ENCODE results near the gene DGLUCY. TPM values are rescaled to one million over a fixed set of nuclear protein-coding genes. Genes with fewer than 3 reads are reported as not detected.
A peak's percentile ranks its signal among the peaks of the same experiment; 100 is the strongest.
"Not testable (repeated sequence)": the region's sequence is repeated elsewhere in the genome, so short reads cannot be mapped to it uniquely, and the experiment has no call there.

Gene DGLUCY
- total RNA-seq, 1 experiment from 2014 or later, result 26.7 TPM

DNA sequence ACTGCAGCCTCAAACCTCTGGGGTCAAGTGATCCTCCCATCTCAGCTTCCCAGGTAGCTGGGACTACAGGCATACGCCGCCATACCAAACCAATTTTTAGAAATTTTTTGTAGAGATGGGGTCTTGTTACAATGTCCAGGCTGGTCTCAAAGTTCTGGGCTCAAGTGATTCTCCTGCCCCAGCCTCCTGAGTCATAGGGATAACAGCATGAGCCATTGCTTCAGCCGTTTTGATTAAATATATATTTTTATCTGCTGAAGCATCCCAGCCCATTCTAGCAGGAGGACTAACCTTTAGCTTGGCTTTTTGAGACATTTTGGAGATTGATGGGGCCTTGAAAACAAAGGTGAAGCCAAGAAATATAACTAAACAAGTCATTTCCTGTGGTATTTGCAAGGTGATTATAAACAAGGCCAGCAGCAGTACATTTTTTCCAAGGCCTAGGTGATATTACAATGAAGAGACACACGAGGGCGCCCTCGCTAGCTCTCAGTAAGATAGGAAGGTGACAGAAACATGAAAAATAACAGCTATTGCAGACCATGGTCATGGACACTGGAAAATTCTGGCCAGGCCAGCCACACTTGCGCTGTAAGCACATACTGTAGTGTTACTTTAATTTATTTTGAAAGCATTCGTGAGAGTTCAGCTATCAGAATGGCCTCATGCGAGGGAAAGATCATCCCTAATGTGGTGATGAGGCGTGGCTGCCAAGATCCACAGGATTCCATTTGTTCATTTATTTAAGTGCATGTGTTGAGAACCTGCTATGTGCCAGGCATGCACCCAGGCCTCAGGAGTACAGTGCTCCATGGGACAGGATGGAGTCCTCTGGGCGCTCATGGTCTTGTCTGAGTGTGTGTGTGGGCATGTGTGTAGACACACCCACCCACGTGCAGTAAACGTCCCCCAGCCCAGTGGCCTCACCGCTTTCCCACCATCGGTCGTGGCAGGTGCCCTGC is 63.5 kb downstream of the DGLUCY start:
- Histone ChIP-seq H3K27me3 (replicated peaks; ENCODE audit: insufficient read depth, low read depth, low read length, poor library complexity) (no peaks in the 10 kb centered on the region), H3K36me3 (ENCODE audit: insufficient read depth, low read length, poor library complexity, severe bottlenecking) (no peaks in the 10 kb centered on the region), H3K9me3 (ENCODE audit: low read depth, low read length, poor library complexity, severe bottlenecking) (no peaks in the 10 kb centered on the region), H3K4me1 (ENCODE audit: insufficient read depth, low read length, poor library complexity, severe bottlenecking) (peaks cover 12% of the 10 kb centered on the region), H3K4me3 (ENCODE audit: low read depth, low read length, poor library complexity, severe bottlenecking) (no peak overlapping the region), H3K27ac (ENCODE audit: low read depth, low read length, poor library complexity, severe bottlenecking) (no peak overlapping the region)
- peak; percentile 71 for DNase-seq (ENCODE audit: low spot score)
- no TSS peak for BruUV-seq (replicated peaks)
- ChIA-PET CTCF (interaction anchor here (0.9 to 2.0 kb wide), 6 partner anchors 16 to 275 kb away, joined by 3 to 9 read pairs (median 6); partner anchors contain the start of gene CCDC88C), POLR2A (ENCODE audit: low non-redundant PET) (interaction anchor here (0.6 kb wide), 1 partner anchor 368 kb away, joined by 3 read pairs; no protein-coding TSS in a partner anchor)
- TF ChIP-seq, protein P1, sequence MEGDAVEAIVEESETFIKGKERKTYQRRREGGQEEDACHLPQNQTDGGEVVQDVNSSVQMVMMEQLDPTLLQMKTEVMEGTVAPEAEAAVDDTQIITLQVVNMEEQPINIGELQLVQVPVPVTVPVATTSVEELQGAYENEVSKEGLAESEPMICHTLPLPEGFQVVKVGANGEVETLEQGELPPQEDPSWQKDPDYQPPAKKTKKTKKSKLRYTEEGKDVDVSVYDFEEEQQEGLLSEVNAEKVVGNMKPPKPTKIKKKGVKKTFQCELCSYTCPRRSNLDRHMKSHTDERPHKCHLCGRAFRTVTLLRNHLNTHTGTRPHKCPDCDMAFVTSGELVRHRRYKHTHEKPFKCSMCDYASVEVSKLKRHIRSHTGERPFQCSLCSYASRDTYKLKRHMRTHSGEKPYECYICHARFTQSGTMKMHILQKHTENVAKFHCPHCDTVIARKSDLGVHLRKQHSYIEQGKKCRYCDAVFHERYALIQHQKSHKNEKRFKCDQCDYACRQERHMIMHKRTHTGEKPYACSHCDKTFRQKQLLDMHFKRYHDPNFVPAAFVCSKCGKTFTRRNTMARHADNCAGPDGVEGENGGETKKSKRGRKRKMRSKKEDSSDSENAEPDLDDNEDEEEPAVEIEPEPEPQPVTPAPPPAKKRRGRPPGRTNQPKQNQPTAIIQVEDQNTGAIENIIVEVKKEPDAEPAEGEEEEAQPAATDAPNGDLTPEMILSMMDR (conservative IDR thresholded peaks at IDR 0.05; ENCODE audit: low read depth, low read length), result peak; percentile 89
- TF ChIP-seq EZH2 (IDR thresholded peaks at IDR 0.05; ENCODE audit: borderline replicate concordance, low read depth, low read length, poor library complexity, severe bottlenecking), result no peak
- intact Hi-C loops (cut with micrococcal nuclease; ENCODE audit: unreplicated experiment), result loop anchor here (1.0 to 2.0 kb wide), 2 partner anchors 109 to 241 kb away; no protein-coding TSS in a partner anchor

DNA sequence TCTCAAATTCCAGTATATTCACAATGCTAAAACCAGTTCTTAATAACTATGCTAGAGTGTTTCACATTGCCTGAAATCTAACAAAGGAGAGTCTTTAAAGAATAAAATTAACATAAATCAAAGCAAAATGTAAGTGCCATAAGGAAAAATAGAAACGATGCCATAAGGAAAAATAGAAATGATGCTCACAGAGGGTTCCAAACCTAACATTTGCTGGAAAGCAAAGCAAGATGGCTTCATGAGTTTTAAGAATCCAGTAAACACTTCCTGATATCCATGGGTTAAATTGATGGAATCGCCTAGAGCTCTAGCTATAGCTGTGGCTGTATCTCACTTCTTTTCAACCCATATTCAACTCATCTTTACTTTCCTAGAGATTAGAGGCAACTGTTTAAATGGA is 66.7 kb downstream of the DGLUCY start:
- CTCF ChIA-PET, result no interaction called here
- no peak overlapping the region for H3K4me3 ChIP-seq (ENCODE audit: low read depth, low read length, poor library complexity, severe bottlenecking)
- intact Hi-C loops (cut with micrococcal nuclease; ENCODE audit: unreplicated experiment), result no loop called here
- H3K36me3 ChIP-seq (ENCODE audit: insufficient read depth, low read length, poor library complexity, severe bottlenecking), result no peaks in the 10 kb centered on the region
- H3K27me3 ChIP-seq (replicated peaks; ENCODE audit: insufficient read depth, low read depth, low read length, poor library complexity), result no peaks in the 10 kb centered on the region
- H3K4me1 ChIP-seq (ENCODE audit: insufficient read depth, low read length, poor library complexity, severe bottlenecking), result peaks cover 5% of the 10 kb centered on the region
- no peak overlapping the region for H3K27ac ChIP-seq (ENCODE audit: low read depth, low read length, poor library complexity, severe bottlenecking)
- POLR2A ChIA-PET (ENCODE audit: low non-redundant PET), result no interaction called here
- H3K9me3 ChIP-seq (ENCODE audit: low read depth, low read length, poor library complexity, severe bottlenecking), result no peaks in the 10 kb centered on the region
- TF ChIP-seq EZH2 (IDR thresholded peaks at IDR 0.05; ENCODE audit: borderline replicate concordance, low read depth, low read length, poor library complexity, severe bottlenecking), result no peak
- TF ChIP-seq, protein P1 (conservative IDR thresholded peaks at IDR 0.05; ENCODE audit: low read depth, low read length), result no peak
- no TSS peak for BruUV-seq (replicated peaks)
- DNase-seq (ENCODE audit: low spot score), result no peak

DNA sequence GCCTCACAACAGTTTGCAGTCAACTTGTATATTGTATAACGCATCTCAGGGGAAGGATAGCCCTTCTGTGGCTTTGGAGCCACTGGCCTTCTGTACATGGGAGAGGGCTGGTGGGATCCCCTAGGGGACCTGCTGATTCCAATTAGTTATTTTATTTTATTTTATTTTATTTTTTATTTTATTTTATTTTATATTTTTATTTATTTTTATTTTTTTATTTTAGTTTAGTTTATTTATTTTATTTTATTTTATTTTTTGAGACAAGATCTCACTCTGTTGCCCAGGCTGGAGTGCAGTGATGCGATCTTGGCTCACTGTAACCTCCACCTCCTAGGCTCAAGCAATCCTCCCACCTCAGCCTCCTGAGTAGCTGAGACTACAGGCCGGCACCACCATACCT is 68.9 kb downstream of the DGLUCY start:
- CTCF ChIA-PET; H3K27me3 ChIP-seq (replicated peaks; ENCODE audit: insufficient read depth, low read depth, low read length, poor library complexity); H3K9me3 ChIP-seq (ENCODE audit: low read depth, low read length, poor library complexity, severe bottlenecking); H3K27ac ChIP-seq (ENCODE audit: low read depth, low read length, poor library complexity, severe bottlenecking); H3K36me3 ChIP-seq (ENCODE audit: insufficient read depth, low read length, poor library complexity, severe bottlenecking); BruUV-seq (replicated peaks); H3K4me3 ChIP-seq (ENCODE audit: low read depth, low read length, poor library complexity, severe bottlenecking); H3K4me1 ChIP-seq (ENCODE audit: insufficient read depth, low read length, poor library complexity, severe bottlenecking); DNase-seq (ENCODE audit: low spot score); intact Hi-C loops (cut with micrococcal nuclease; ENCODE audit: unreplicated experiment); POLR2A ChIA-PET (ENCODE audit: low non-redundant PET): not testable (repeated sequence)
